Activated naive CD4-positive, alpha-beta T cell treated with anti-CD3 and anti-CD28 coated beads for 36 hours (primary cell): ENCODE measurements around the gene LAMA4. TPM values are rescaled to one million over a fixed set of nuclear protein-coding genes. Genes with fewer than 3 reads are reported as not detected.

Experiments
- CTCF ChIA-PET: fragments of 350-600 bp; sonication (Branson Sonifier 250); formaldehyde crosslinking; loops from one replicate; lab custom pipeline; 2021; ENCODE audit warnings: antibody characterized with exemption; lab: Charles Lee
- DNase-seq: peaks from one replicate; pipeline ENCODE4 v3.0.0-alpha.2; 2020
- H3K27ac Mint-ChIP-seq: one replicate; pipeline ENCODE4 v1.8.0; 2021; ENCODE audit warnings: mild to moderate bottlenecking, mixed read lengths
- H3K27me3 Mint-ChIP-seq: one replicate; pipeline ENCODE4 v1.8.0; 2021; ENCODE audit warnings: low read depth, mixed read lengths
- H3K36me3 Mint-ChIP-seq: one replicate; pipeline ENCODE4 v1.8.0; 2021; ENCODE audit warnings: low read depth, mixed read lengths
- H3K4me1 Mint-ChIP-seq: one replicate; pipeline ENCODE4 v1.8.0; 2021; ENCODE audit warnings: low read depth, mixed read lengths
- H3K4me3 Mint-ChIP-seq: one replicate; pipeline ENCODE4 v1.8.0; 2021; ENCODE audit warnings: mild to moderate bottlenecking, moderate library complexity, mixed read lengths
- H3K9me3 Mint-ChIP-seq: one replicate; pipeline ENCODE4 v1.8.0; 2021; ENCODE audit warnings: mixed read lengths
- intact Hi-C: fragments of 100-400 bp; cut with micrococcal nuclease; formaldehyde crosslinking; loops from one replicate; pipeline ENCODE4 v1.15.1; 2023
- total RNA-seq, 2 experiments: library from RNA; stranded (reverse); gene quantifications; one replicate each; pipeline ENCODE4 v1.2.3, GENCODE V29; 2021

The LAMA4 gene
- total RNA-seq, 2 experiments from 2014 or later: not detected

- no peak overlapping the region for H3K27ac Mint-ChIP-seq
- H3K4me3 Mint-ChIP-seq: no peak overlapping the region
- H3K27me3 Mint-ChIP-seq: no peaks in the 10 kb centered on the region
- H3K36me3 Mint-ChIP-seq: no peaks in the 10 kb centered on the region
- no peak for DNase-seq
- CTCF ChIA-PET: interaction anchor here (1.1 kb wide), 1 partner anchor 15 kb away, joined by 5 read pairs; no protein-coding TSS in a partner anchor
- intact Hi-C loops: no loop called here
- no peaks in the 10 kb centered on the region for H3K9me3 Mint-ChIP-seq
- no peaks in the 10 kb centered on the region for H3K4me1 Mint-ChIP-seq
Observed at GRCh38 chr6:112148103-112148502, 106.3 kb downstream of the LAMA4 start.

- no peaks in the 10 kb centered on the region for H3K27me3 Mint-ChIP-seq
- no peak for DNase-seq
- intact Hi-C loops: no loop called here
- no peak overlapping the region for H3K4me3 Mint-ChIP-seq
- no peaks in the 10 kb centered on the region for H3K36me3 Mint-ChIP-seq
- H3K9me3 Mint-ChIP-seq: no peaks in the 10 kb centered on the region
- H3K4me1 Mint-ChIP-seq: no peaks in the 10 kb centered on the region
- CTCF ChIA-PET: interaction anchor here (0.5 to 4.9 kb wide), 3 partner anchors 18 to 98 kb away, joined by 3 to 22 read pairs (median 3); no protein-coding TSS in a partner anchor
- H3K27ac Mint-ChIP-seq: no peak overlapping the region
Observed at GRCh38 chr6:112145080-112145573, 109.2 kb downstream of the LAMA4 start.

- DNase-seq: no peak
- no peak overlapping the region for H3K27ac Mint-ChIP-seq
- no peaks in the 10 kb centered on the region for H3K36me3 Mint-ChIP-seq
- no peaks in the 10 kb centered on the region for H3K27me3 Mint-ChIP-seq
- CTCF ChIA-PET: interaction anchor here (0.5 to 4.9 kb wide), 5 partner anchors 12 to 167 kb away, joined by 3 to 22 read pairs (median 3); no protein-coding TSS in a partner anchor
- intact Hi-C loops: no loop called here
- H3K9me3 Mint-ChIP-seq: no peaks in the 10 kb centered on the region
- no peaks in the 10 kb centered on the region for H3K4me1 Mint-ChIP-seq
- no peak overlapping the region for H3K4me3 Mint-ChIP-seq
Observed at GRCh38 chr6:112144145-112144926, 110.0 kb downstream of the LAMA4 start.

- CTCF ChIA-PET: interaction anchor here (4.9 kb wide), 1 partner anchor 22 kb away, joined by 22 read pairs; no protein-coding TSS in a partner anchor
- no peak overlapping the region for H3K27ac Mint-ChIP-seq
- intact Hi-C loops: no loop called here
- no peaks in the 10 kb centered on the region for H3K9me3 Mint-ChIP-seq
- DNase-seq: no peak
- no peaks in the 10 kb centered on the region for H3K36me3 Mint-ChIP-seq
- H3K4me3 Mint-ChIP-seq: no peak overlapping the region
- H3K4me1 Mint-ChIP-seq: no peaks in the 10 kb centered on the region
- no peaks in the 10 kb centered on the region for H3K27me3 Mint-ChIP-seq
Observed at GRCh38 chr6:112141707-112142106, 112.7 kb downstream of the LAMA4 start.

GRCh38 chr6:112139052-112139451 lies 115.3 kb downstream of the LAMA4 start:
- H3K27ac Mint-ChIP-seq: no peak overlapping the region
- no peak overlapping the region for H3K4me3 Mint-ChIP-seq
- H3K4me1 Mint-ChIP-seq: no peaks in the 10 kb centered on the region
- intact Hi-C loops: no loop called here
- H3K36me3 Mint-ChIP-seq: no peaks in the 10 kb centered on the region
- no peaks in the 10 kb centered on the region for H3K9me3 Mint-ChIP-seq
- CTCF ChIA-PET: interaction anchor here (1.6 kb wide), 1 partner anchor 25 kb away, joined by 6 read pairs; no protein-coding TSS in a partner anchor
- no peak for DNase-seq
- H3K27me3 Mint-ChIP-seq: no peaks in the 10 kb centered on the region

GRCh38 chr6:112130878-112131277 lies 123.5 kb downstream of the LAMA4 start:
- no peaks in the 10 kb centered on the region for H3K9me3 Mint-ChIP-seq
- no peaks in the 10 kb centered on the region for H3K36me3 Mint-ChIP-seq
- no peak overlapping the region for H3K27ac Mint-ChIP-seq
- DNase-seq: no peak
- H3K4me1 Mint-ChIP-seq: no peaks in the 10 kb centered on the region
- CTCF ChIA-PET: no interaction called here
- H3K4me3 Mint-ChIP-seq: no peak overlapping the region
- H3K27me3 Mint-ChIP-seq: no peaks in the 10 kb centered on the region
- intact Hi-C loops: no loop called here

- no peak for DNase-seq
- CTCF ChIA-PET: interaction anchor here (0.8 to 1.3 kb wide), 2 partner anchors 35 to 41 kb away, joined by 3 read pairs; no protein-coding TSS in a partner anchor
- Mint-ChIP-seq H3K36me3 (no peaks in the 10 kb centered on the region), H3K27ac (no peak overlapping the region), H3K4me3 (no peak overlapping the region), H3K27me3 (peaks cover 2% of the 10 kb centered on the region), H3K9me3 (no peaks in the 10 kb centered on the region), H3K4me1 (no peaks in the 10 kb centered on the region)
- intact Hi-C loops: no loop called here
Observed at GRCh38 chr6:112128208-112128607, 126.2 kb downstream of the LAMA4 start.

- Mint-ChIP-seq H3K27me3 (peaks cover 2% of the 10 kb centered on the region), H3K4me1 (no peaks in the 10 kb centered on the region), H3K27ac (no peak overlapping the region), H3K36me3 (no peaks in the 10 kb centered on the region), H3K4me3 (no peak overlapping the region), H3K9me3 (no peaks in the 10 kb centered on the region)
- CTCF ChIA-PET: interaction anchor here (0.6 to 1.4 kb wide), 3 partner anchors 38 to 80 kb away, joined by 3 to 5 read pairs (median 4); no protein-coding TSS in a partner anchor
- no peak for DNase-seq
- intact Hi-C loops: no loop called here
Observed at GRCh38 chr6:112123982-112124381, 130.4 kb downstream of the LAMA4 start.

- H3K27me3 Mint-ChIP-seq: peaks cover 2% of the 10 kb centered on the region
- no peaks in the 10 kb centered on the region for H3K9me3 Mint-ChIP-seq
- intact Hi-C loops: no loop called here
- H3K36me3 Mint-ChIP-seq: no peaks in the 10 kb centered on the region
- peaks cover 4% of the 10 kb centered on the region for H3K4me1 Mint-ChIP-seq
- DNase-seq: no peak
- H3K27ac Mint-ChIP-seq: no peak overlapping the region
- no peak overlapping the region for H3K4me3 Mint-ChIP-seq
- CTCF ChIA-PET: interaction anchor here (1.4 kb wide), 1 partner anchor 79 kb away, joined by 4 read pairs; no protein-coding TSS in a partner anchor
Observed at GRCh38 chr6:112122756-112123155, 131.6 kb downstream of the LAMA4 start.

- intact Hi-C loops: no loop called here
- Mint-ChIP-seq H3K36me3 (no peaks in the 10 kb centered on the region), H3K9me3 (no peaks in the 10 kb centered on the region), H3K27me3 (no peaks in the 10 kb centered on the region), H3K27ac (no peak overlapping the region), H3K4me3 (no peak overlapping the region), H3K4me1 (peaks cover 12% of the 10 kb centered on the region)
- CTCF ChIA-PET: interaction anchor here (0.9 kb wide), 1 partner anchor 45 kb away, joined by 3 read pairs; no protein-coding TSS in a partner anchor
- DNase-seq: no peak
Observed at GRCh38 chr6:112118034-112118433, 136.3 kb downstream of the LAMA4 start.

- CTCF ChIA-PET: no interaction called here
- Mint-ChIP-seq H3K27ac (no peak overlapping the region), H3K36me3 (no peaks in the 10 kb centered on the region), H3K9me3 (no peaks in the 10 kb centered on the region), H3K27me3 (no peaks in the 10 kb centered on the region), H3K4me3 (no peak overlapping the region), H3K4me1 (peaks cover 12% of the 10 kb centered on the region)
- DNase-seq: peak; percentile 27
- intact Hi-C loops: loop anchor here (2.0 kb wide), 2 partner anchors 31 to 37 kb away; partner anchors contain the start of genes FAM229B and TUBE1
Observed at GRCh38 chr6:112117554-112117953, 136.8 kb downstream of the LAMA4 start.

- no peaks in the 10 kb centered on the region for H3K27me3 Mint-ChIP-seq
- no peaks in the 10 kb centered on the region for H3K36me3 Mint-ChIP-seq
- intact Hi-C loops: loop anchor here (2.0 kb wide), 2 partner anchors 29 to 39 kb away; partner anchors contain the start of genes FAM229B and TUBE1
- no peak for DNase-seq
- H3K9me3 Mint-ChIP-seq: no peaks in the 10 kb centered on the region
- H3K27ac Mint-ChIP-seq: no peak overlapping the region
- no peak overlapping the region for H3K4me3 Mint-ChIP-seq
- peaks cover 12% of the 10 kb centered on the region for H3K4me1 Mint-ChIP-seq
- CTCF ChIA-PET: interaction anchor here (0.7 to 1.8 kb wide), 2 partner anchors 29 to 48 kb away, joined by 4 to 7 read pairs; partner anchors contain the start of genes FAM229B and TUBE1
Observed at GRCh38 chr6:112116221-112116620, 138.1 kb downstream of the LAMA4 start.
